GM12891 (cell line): ENCODE measurements around the gene CDHR3.
"Not testable (repeated sequence)": the region's sequence is repeated elsewhere in the genome, so short reads cannot be mapped to it uniquely, and the experiment has no call there.

ENCODE experiments used
- DNase-seq: peaks from one replicate; pipeline ENCODE4 v3.0.0; 2011; ENCODE audit warnings: low spot score; ENCODE audit not compliant: insufficient read length
- FAIRE-seq: peaks from 2 replicates; lab custom pipeline; 2011; peaks lifted over from hg19 to GRCh38; lab: Jason Lieb, UNC
- PAX5 ChIP-seq: IDR thresholded peaks from 2 replicates; pipeline ENCODE4 v1.6.1; 2011; ENCODE audit warnings: low read length, moderate library complexity, mild to moderate bottlenecking; ENCODE audit not compliant: insufficient read depth, severe bottlenecking
- POLR2A ChIP-seq: IDR thresholded peaks from 2 replicates; pipeline ENCODE4 v1.6.1; 2011; ENCODE audit warnings: low read depth, low read length, control low read depth
- POLR2AphosphoS5 ChIP-seq: IDR thresholded peaks from 2 replicates; pipeline ENCODE4 v1.6.1; 2011; ENCODE audit warnings: low read depth, low read length, control low read depth
- POU2F2 ChIP-seq: IDR thresholded peaks from 2 replicates; pipeline ENCODE4 v1.6.1; 2011; ENCODE audit warnings: low read depth, mild to moderate bottlenecking, control low read depth, low read length, moderate library complexity
- SPI1 ChIP-seq: IDR thresholded peaks from 2 replicates; pipeline ENCODE4 v1.6.1; 2011; ENCODE audit warnings: low read depth, low read length, control low read depth
- TAF1 ChIP-seq: IDR thresholded peaks from 2 replicates; pipeline ENCODE4 v1.6.1; 2011; ENCODE audit warnings: low read depth, low read length, control low read depth

Gene CDHR3

GRCh38 chr7:105980645-105981396 lies 17.8 kb downstream of the CDHR3 start:
- FAIRE-seq (no peak), DNase-seq (no peak)
- TF ChIP-seq POLR2AphosphoS5 (no peak), POU2F2 (no peak), POLR2A (no peak), SPI1 (no peak), TAF1 (no peak)

- no peak for FAIRE-seq
These were observed 19.3 kb downstream of the CDHR3 start for GRCh38 chr7:105982388-105982787.

GRCh38 chr7:105984808-105985207 lies 21.7 kb downstream of the CDHR3 start:
- DNase-seq, FAIRE-seq: not testable (repeated sequence)

More at GRCh38 chr7:105982388-105982787, 19.3 kb downstream of the CDHR3 start:
- no peak for DNase-seq
- TF ChIP-seq PAX5: no peak
- no peak for TF ChIP-seq SPI1
- no peak for TF ChIP-seq POU2F2
- no peak for TF ChIP-seq POLR2A

GRCh38 chr7:105985229-105985628 lies 22.2 kb downstream of the CDHR3 start:
- FAIRE-seq (no peak), DNase-seq (no peak)
- TF ChIP-seq TAF1 (no peak), POLR2A (no peak), POLR2AphosphoS5 (no peak), POU2F2 (no peak), SPI1 (no peak), PAX5 (no peak)

- no peak for TF ChIP-seq SPI1
- TF ChIP-seq POLR2A: no peak
- TF ChIP-seq POU2F2: no peak
- no peak for TF ChIP-seq PAX5
- no peak for TF ChIP-seq POLR2AphosphoS5
- TF ChIP-seq TAF1: no peak
- FAIRE-seq (no peak), DNase-seq (no peak)
These were observed 22.7 kb downstream of the CDHR3 start for GRCh38 chr7:105985672-105986215.

GRCh38 chr7:105987046-105987445 lies 24.0 kb downstream of the CDHR3 start:
- DNase-seq (no peak), FAIRE-seq (no peak)
- TF ChIP-seq POLR2A (no peak), TAF1 (no peak), POU2F2 (no peak), PAX5 (no peak), POLR2AphosphoS5 (no peak), SPI1 (no peak)

GRCh38 chr7:105988276-105988675 lies 25.2 kb downstream of the CDHR3 start:
- TF ChIP-seq POU2F2: no peak
- TF ChIP-seq POLR2A: no peak
- TF ChIP-seq SPI1: no peak
- no peak for TF ChIP-seq PAX5
- no peak for TF ChIP-seq POLR2AphosphoS5
- no peak for TF ChIP-seq TAF1
- DNase-seq (no peak), FAIRE-seq (no peak)

GRCh38 chr7:105989191-105989590 lies 26.1 kb downstream of the CDHR3 start:
- DNase-seq: no peak
- no peak for FAIRE-seq
- TF ChIP-seq POLR2AphosphoS5: no peak
- TF ChIP-seq POU2F2: no peak
- TF ChIP-seq PAX5: no peak
- no peak for TF ChIP-seq SPI1
- no peak for TF ChIP-seq POLR2A
- no peak for TF ChIP-seq TAF1

DNA sequence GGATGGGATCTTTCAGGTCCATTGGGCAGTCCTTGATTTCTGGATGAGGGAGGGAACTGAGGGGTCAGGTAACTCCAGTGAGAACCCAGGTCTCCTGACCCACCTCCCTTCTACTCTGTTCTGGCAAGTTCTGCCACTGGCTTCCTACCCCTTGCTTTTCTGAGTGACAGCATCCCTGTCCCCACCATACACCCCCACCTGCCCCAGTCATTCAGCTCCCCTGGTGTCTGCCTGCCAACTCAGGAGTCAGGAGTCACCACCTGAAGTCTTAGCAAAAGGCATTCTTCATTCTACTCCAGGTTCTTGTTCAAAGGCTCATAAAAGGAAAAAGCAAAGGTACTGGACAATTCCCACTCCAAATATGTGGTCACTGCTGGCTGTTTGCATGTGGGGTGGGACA lies 26.6 kb downstream of the CDHR3 start:
- FAIRE-seq: no peak
- TF ChIP-seq POLR2AphosphoS5 (no peak), POLR2A (no peak), TAF1 (no peak), PAX5 (no peak), POU2F2 (no peak), SPI1 (no peak)
- DNase-seq: no peak

DNA sequence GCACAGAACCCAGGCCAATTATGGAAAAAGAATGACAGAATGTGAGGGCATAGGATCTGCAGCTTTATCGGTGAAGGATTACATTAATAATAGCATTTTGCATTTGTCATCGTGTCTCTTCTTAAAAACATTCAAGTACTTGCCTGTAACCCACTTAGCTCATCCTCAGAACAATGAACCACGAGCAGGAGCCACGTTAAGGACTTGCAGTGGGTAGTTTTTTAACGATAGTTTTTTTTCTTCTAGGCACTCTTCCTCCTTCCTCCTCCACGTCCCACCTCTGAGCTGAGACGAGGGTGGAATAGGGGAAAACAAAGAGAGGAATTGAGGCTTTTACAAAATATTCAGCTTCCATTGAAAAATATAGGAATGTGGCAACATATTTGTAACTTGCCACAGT lies 27.1 kb downstream of the CDHR3 start:
- FAIRE-seq (no peak), DNase-seq (no peak)
- TF ChIP-seq PAX5: no peak
- no peak for TF ChIP-seq POU2F2
- TF ChIP-seq POLR2A: no peak
- TF ChIP-seq SPI1: no peak
- TF ChIP-seq TAF1: no peak
- no peak for TF ChIP-seq POLR2AphosphoS5
